AG08396 (cell line): ENCODE results near the gene WNT7A.

Experiments used
- DNase-seq: peaks from one replicate; pipeline ENCODE4 v3.0.0; 2012; ENCODE audit warnings: low spot score, mixed read lengths

WNT7A gene

GRCh38 chr3:13792512-13793371, 87.1 kb downstream of the WNT7A start:
- DNase-seq, result no peak

GRCh38 chr3:13792051-13792490, 87.8 kb downstream of the WNT7A start:
- no peak for DNase-seq

- DNase-seq, result no peak
Measured at GRCh38 chr3:13791198-13792050, 88.4 kb downstream of the WNT7A start.

GRCh38 chr3:13790376-13791197, 89.3 kb downstream of the WNT7A start:
- no peak for DNase-seq

GRCh38 chr3:13788522-13789424, 91.1 kb downstream of the WNT7A start:
- DNase-seq, result no peak

GRCh38 chr3:13787533-13788132, 92.2 kb downstream of the WNT7A start:
- DNase-seq, result no peak

GRCh38 chr3:13786811-13787210, 93.1 kb downstream of the WNT7A start:
- no peak for DNase-seq

- no peak for DNase-seq
Measured at GRCh38 chr3:13785853-13786436, 93.9 kb downstream of the WNT7A start.

- no peak for DNase-seq
Measured at GRCh38 chr3:13785351-13785750, 94.5 kb downstream of the WNT7A start.

GRCh38 chr3:13783476-13783875, 96.4 kb downstream of the WNT7A start:
- no peak for DNase-seq

- DNase-seq, result no peak
Measured at GRCh38 chr3:13782501-13782900, 97.4 kb downstream of the WNT7A start.

GRCh38 chr3:13781417-13781816, 98.5 kb downstream of the WNT7A start:
- DNase-seq, result no peak

GRCh38 chr3:13780432-13781176, 99.3 kb downstream of the WNT7A start:
- no peak for DNase-seq

GRCh38 chr3:13776253-13777050, 103.4 kb downstream of the WNT7A start:
- DNase-seq, result no peak

GRCh38 chr3:13772885-13773745, 106.8 kb downstream of the WNT7A start:
- DNase-seq, result no peak

- DNase-seq, result no peak
Measured at GRCh38 chr3:13772321-13772745, 107.5 kb downstream of the WNT7A start.

GRCh38 chr3:13771496-13771895, 108.4 kb downstream of the WNT7A start:
- DNase-seq, result no peak
